ENCODE results near the gene NDST3.

DNA sequence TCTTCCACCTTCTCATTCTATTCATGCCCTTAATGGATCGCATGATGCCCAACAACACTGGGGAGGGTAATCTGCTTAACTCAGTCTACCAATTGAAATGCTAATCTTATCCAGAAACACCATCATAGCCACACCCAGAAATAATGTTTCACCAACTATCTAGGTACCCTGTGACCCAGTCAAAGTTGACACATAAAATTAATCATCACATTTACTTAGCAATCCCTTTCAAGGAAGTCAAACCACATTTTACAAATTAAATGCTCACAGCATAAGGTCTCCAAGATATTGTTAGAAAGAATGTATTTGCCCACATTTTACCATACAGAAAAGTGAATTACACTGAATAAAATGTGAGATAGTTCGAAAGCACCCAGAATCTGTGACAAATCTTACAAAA lies 226.0 kb downstream of the NDST3 start:
- TF ChIP-seq, protein P1, sequence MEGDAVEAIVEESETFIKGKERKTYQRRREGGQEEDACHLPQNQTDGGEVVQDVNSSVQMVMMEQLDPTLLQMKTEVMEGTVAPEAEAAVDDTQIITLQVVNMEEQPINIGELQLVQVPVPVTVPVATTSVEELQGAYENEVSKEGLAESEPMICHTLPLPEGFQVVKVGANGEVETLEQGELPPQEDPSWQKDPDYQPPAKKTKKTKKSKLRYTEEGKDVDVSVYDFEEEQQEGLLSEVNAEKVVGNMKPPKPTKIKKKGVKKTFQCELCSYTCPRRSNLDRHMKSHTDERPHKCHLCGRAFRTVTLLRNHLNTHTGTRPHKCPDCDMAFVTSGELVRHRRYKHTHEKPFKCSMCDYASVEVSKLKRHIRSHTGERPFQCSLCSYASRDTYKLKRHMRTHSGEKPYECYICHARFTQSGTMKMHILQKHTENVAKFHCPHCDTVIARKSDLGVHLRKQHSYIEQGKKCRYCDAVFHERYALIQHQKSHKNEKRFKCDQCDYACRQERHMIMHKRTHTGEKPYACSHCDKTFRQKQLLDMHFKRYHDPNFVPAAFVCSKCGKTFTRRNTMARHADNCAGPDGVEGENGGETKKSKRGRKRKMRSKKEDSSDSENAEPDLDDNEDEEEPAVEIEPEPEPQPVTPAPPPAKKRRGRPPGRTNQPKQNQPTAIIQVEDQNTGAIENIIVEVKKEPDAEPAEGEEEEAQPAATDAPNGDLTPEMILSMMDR (IDR thresholded peaks at IDR 0.05), result no peak
- TF ChIP-seq POLR2A (IDR thresholded peaks at IDR 0.05; ENCODE audit: low read depth), result no peak

Measured in esophagus muscularis mucosa (tissue), 3 donors.